Measurements from ENCODE around the gene SLC24A3. TPM values are rescaled to one million over a fixed set of nuclear protein-coding genes. Genes with fewer than 3 reads are reported as not detected.

Gene SLC24A3
- total and polyA plus RNA-seq, 2 experiments from 2014 or later: 0.48 to 1.7 TPM

DNA sequence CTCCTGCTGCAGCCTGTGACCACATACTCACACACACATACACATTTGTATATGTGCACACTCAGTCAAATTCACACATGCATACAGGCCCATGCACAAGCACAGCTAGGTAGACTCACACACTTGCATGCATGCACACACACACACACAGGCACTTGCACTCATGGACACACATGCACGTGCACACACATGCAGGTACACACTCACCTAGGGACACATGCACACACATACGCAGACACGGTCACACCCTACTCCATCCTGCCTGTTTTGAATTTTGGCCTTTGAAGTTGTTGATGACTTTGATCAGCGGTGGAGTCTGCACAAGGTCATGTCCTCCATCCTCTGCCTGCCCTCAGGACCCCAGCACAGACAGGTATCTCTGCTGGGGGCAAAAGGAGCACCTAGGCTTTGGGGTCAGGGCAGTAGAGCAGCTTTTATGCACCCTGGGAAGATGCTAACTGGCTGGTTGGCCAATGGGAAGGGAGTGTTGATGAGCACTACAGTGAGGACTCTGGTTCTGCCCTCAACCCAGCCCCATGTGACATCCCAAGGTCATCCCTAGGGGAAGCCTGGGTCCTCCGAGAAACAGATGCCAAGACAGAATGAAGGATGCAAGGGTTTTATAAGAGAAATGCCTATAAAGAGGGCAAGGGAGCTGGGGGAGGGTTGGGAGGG lies 218.3 kb downstream of the SLC24A3 start:
- H3K4me1 ChIP-seq (ENCODE audit: insufficient read depth): peaks cover 4% of the 10 kb centered on the region
- no peak for DNase-seq (ENCODE audit: low spot score)
- WGBS (ENCODE audit: low lambda C conversion rate, missing lambda C conversion rate): 90% methylated on average over 5 of the region's 5 CpGs
- no peaks in the 10 kb centered on the region for H3K27me3 ChIP-seq
- H2AFZ ChIP-seq: no peak overlapping the region
- H3K9me2 ChIP-seq (replicated peaks; ENCODE audit: insufficient read depth): no peaks in the 10 kb centered on the region
- H3K4me3 ChIP-seq: no peak overlapping the region
- TF ChIP-seq EZH2 (IDR thresholded peaks at IDR 0.05; ENCODE audit: borderline replicate concordance) (no peak), EZH2phosphoT487 (IDR thresholded peaks at IDR 0.05; ENCODE audit: low read depth, severe bottlenecking, unreplicated experiment) (no peak)
- TF ChIP-seq, protein P1, sequence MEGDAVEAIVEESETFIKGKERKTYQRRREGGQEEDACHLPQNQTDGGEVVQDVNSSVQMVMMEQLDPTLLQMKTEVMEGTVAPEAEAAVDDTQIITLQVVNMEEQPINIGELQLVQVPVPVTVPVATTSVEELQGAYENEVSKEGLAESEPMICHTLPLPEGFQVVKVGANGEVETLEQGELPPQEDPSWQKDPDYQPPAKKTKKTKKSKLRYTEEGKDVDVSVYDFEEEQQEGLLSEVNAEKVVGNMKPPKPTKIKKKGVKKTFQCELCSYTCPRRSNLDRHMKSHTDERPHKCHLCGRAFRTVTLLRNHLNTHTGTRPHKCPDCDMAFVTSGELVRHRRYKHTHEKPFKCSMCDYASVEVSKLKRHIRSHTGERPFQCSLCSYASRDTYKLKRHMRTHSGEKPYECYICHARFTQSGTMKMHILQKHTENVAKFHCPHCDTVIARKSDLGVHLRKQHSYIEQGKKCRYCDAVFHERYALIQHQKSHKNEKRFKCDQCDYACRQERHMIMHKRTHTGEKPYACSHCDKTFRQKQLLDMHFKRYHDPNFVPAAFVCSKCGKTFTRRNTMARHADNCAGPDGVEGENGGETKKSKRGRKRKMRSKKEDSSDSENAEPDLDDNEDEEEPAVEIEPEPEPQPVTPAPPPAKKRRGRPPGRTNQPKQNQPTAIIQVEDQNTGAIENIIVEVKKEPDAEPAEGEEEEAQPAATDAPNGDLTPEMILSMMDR (IDR thresholded peaks at IDR 0.05; ENCODE audit: poor library complexity): no peak
- no peaks in the 10 kb centered on the region for H3K9me3 ChIP-seq (ENCODE audit: low read depth)
- no peaks in the 10 kb centered on the region for H3K79me2 ChIP-seq
- H4K20me1 ChIP-seq (ENCODE audit: insufficient read depth, poor library complexity, severe bottlenecking): no peaks in the 10 kb centered on the region
- no peaks in the 10 kb centered on the region for H3K36me3 ChIP-seq (replicated peaks; ENCODE audit: insufficient read depth, low read depth)
- H3K27ac ChIP-seq: no peak overlapping the region
- H3K4me2 ChIP-seq: no peak overlapping the region

DNA sequence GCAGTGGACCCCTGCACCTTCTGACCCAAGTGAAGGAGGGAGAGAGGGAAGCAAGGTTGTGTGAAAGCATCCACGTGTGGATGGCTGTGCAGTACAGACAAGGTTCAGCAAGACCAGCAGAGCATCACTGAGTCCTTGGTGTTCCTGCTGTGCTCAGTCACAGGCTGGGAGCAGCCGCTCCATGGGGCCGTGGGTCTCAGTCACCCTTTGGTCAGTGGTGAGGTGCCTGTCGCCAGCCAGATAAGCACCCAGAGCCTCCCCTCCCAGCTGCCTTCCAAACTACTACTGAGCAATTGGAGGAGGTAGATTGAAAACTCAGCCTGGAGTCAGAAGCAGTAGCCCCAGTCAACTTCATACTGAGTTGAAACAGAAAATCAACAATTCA lies 218.9 kb downstream of the SLC24A3 start:
- H3K4me2 ChIP-seq: no peak overlapping the region
- peaks cover 4% of the 10 kb centered on the region for H3K4me1 ChIP-seq (ENCODE audit: insufficient read depth)
- H3K79me2 ChIP-seq: no peaks in the 10 kb centered on the region
- H3K4me3 ChIP-seq: no peak overlapping the region
- no peak for DNase-seq (ENCODE audit: low spot score)
- no peak overlapping the region for H2AFZ ChIP-seq
- no peak overlapping the region for H3K27ac ChIP-seq
- no peaks in the 10 kb centered on the region for H3K27me3 ChIP-seq
- no peak for TF ChIP-seq EZH2phosphoT487 (IDR thresholded peaks at IDR 0.05; ENCODE audit: low read depth, severe bottlenecking, unreplicated experiment)
- TF ChIP-seq, protein P1 (IDR thresholded peaks at IDR 0.05; ENCODE audit: poor library complexity): no peak
- TF ChIP-seq EZH2 (IDR thresholded peaks at IDR 0.05; ENCODE audit: borderline replicate concordance): no peak
- H3K36me3 ChIP-seq (replicated peaks; ENCODE audit: insufficient read depth, low read depth): no peaks in the 10 kb centered on the region
- H3K9me3 ChIP-seq (ENCODE audit: low read depth): no peaks in the 10 kb centered on the region
- H3K9me2 ChIP-seq (replicated peaks; ENCODE audit: insufficient read depth): no peaks in the 10 kb centered on the region
- 73% methylated on average over 4 of the region's 4 CpGs for WGBS (ENCODE audit: low lambda C conversion rate, missing lambda C conversion rate)
- H4K20me1 ChIP-seq (ENCODE audit: insufficient read depth, poor library complexity, severe bottlenecking): no peaks in the 10 kb centered on the region

DNA sequence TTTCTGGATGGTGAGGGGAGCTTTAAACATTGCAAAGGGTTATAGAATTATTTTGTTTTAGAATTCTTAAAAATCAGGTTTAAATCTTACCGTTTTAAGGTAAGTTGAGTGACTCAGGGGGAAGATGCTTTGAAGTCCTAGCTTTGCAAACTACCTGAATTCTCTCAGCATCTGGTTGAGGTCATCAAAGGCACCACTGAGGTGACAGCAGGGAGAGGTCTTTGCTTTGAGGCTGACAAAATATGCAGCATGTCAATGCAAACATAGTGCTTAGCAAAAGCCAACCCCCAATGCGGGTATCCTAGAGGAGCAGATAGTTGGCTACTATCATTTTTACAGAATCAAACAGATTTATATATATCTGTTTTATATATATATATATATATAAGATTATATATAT lies 219.5 kb downstream of the SLC24A3 start:
- H3K9me3 ChIP-seq (ENCODE audit: low read depth): no peaks in the 10 kb centered on the region
- no peaks in the 10 kb centered on the region for H3K79me2 ChIP-seq
- H3K27ac ChIP-seq: no peak overlapping the region
- no peaks in the 10 kb centered on the region for H3K27me3 ChIP-seq
- WGBS (ENCODE audit: low lambda C conversion rate, missing lambda C conversion rate): 58% methylated on average over 2 of the region's 2 CpGs
- H3K36me3 ChIP-seq (replicated peaks; ENCODE audit: insufficient read depth, low read depth): no peaks in the 10 kb centered on the region
- no peak for DNase-seq (ENCODE audit: low spot score)
- H3K4me3 ChIP-seq: no peak overlapping the region
- H3K4me2 ChIP-seq: no peak overlapping the region
- H4K20me1 ChIP-seq (ENCODE audit: insufficient read depth, poor library complexity, severe bottlenecking): no peaks in the 10 kb centered on the region
- no peaks in the 10 kb centered on the region for H3K9me2 ChIP-seq (replicated peaks; ENCODE audit: insufficient read depth)
- H2AFZ ChIP-seq: no peak overlapping the region
- no peak for TF ChIP-seq EZH2phosphoT487 (IDR thresholded peaks at IDR 0.05; ENCODE audit: low read depth, severe bottlenecking, unreplicated experiment)
- TF ChIP-seq EZH2 (IDR thresholded peaks at IDR 0.05; ENCODE audit: borderline replicate concordance): no peak
- TF ChIP-seq, protein P1 (IDR thresholded peaks at IDR 0.05; ENCODE audit: poor library complexity): no peak
- peaks cover 4% of the 10 kb centered on the region for H3K4me1 ChIP-seq (ENCODE audit: insufficient read depth)
